Stomach (tissue), 19 donors: Measurements from ENCODE around the gene MAP2K1. TPM values are rescaled to one million over a fixed set of nuclear protein-coding genes. Genes with fewer than 3 reads are reported as not detected.
A peak's percentile ranks its signal among the peaks of the same experiment; 100 is the strongest.
"Not testable (repeated sequence)": the region's sequence is repeated elsewhere in the genome, so short reads cannot be mapped to it uniquely, and the experiment has no call there.

ENCODE experiments used
- DNase-seq, 2 donors: peaks; one replicate each; pipeline versions ENCODE4 v3.0.0 to v3.0.0-alpha.2; 2013 to 2019
- H3K27ac ChIP-seq, 5 donors: fragments of 200-600 bp in 4 of 5; sonication (generic) in 4 of 5; one replicate each; pipeline ENCODE4 v1.5.1; 2013 to 2019; ENCODE audit warnings: mild to moderate bottlenecking in 1 of 5, moderate library complexity in 1 of 5
- H3K27me3 ChIP-seq, 3 donors: fragments of 200-600 bp; sonication (generic); one replicate each; pipeline ENCODE4 v1.5.1; 2017 to 2019; ENCODE audit warnings: mixed run types in 1 of 3
- H3K36me3 ChIP-seq, 4 donors: fragments of 200-600 bp; sonication (generic); 1 replicate in 3 of 4; 2 replicates in 1 of 4; pipeline ENCODE4 v1.5.1; 2016 to 2019
- H3K4me1 ChIP-seq, 4 donors: fragments of 200-600 bp; sonication (generic); one replicate each; pipeline ENCODE4 v1.5.1; 2016 to 2019
- H3K4me3 ChIP-seq, 4 donors: fragments of 200-600 bp; sonication (generic) in 3 of 4; one replicate each; pipeline ENCODE4 v1.5.1; 2016 to 2019; ENCODE audit warnings: mild to moderate bottlenecking in 1 of 4
- H3K9me3 ChIP-seq, 4 donors: fragments of 200-600 bp; sonication (generic); one replicate each; pipeline ENCODE4 v1.5.1; 2016 to 2019
- CTCF ChIP-seq, 7 experiments: fragments of 450-650 bp in 4 of 7; fragments of 200-600 bp in 3 of 7; sonication (generic) in 3 of 7; IDR thresholded peaks; one replicate each; pipeline ENCODE4 v1.5.1; 2016 to 2019; ENCODE audit warnings: antibody characterized with exemption in 7 of 7, control low read depth in 2 of 7, mild to moderate bottlenecking in 1 of 7
- EP300 ChIP-seq: sonication (generic); formaldehyde crosslinking; IDR thresholded peaks from one replicate; pipeline ENCODE4 v1.6.1; 2017; ENCODE audit warnings: antibody characterized with exemption
- POLR2A ChIP-seq, 4 donors: fragments of 450-650 bp; IDR thresholded peaks; one replicate each; pipeline ENCODE4 v1.6.1; 2016; ENCODE audit warnings: antibody characterized with exemption in 4 of 4, control low read depth in 2 of 4, mild to moderate bottlenecking in 1 of 4, moderate library complexity in 1 of 4
- POLR2AphosphoS5 ChIP-seq, 3 donors: sonication (generic); formaldehyde crosslinking; IDR thresholded peaks; one replicate each; pipeline ENCODE4 v1.6.1; 2016; ENCODE audit warnings: antibody characterized with exemption in 3 of 3
- WGBS, 5 donors: extraction: QIAGEN DNeasy Blood & Tissue Kit in 3 of 5; methylation state at CpG; one replicate each; pipeline versions ENCODE4 v1.1.5 to v1.1.7; 2013 to 2018; 5-methylcytosine and 5-hydroxymethylcytosine counted together
- intact Hi-C: fragments of 100-400 bp; cut with DNase I; formaldehyde crosslinking; loops from one replicate; pipeline ENCODE4 v1.15.1; 2023; ENCODE audit warnings: low total_unique reads
- long read RNA-seq, 10 donors: transcript quantifications; one replicate each; lab custom pipeline, GENCODE V29; 2026
- polyA plus RNA-seq, 3 donors: library from polyadenylated mRNA; stranded (reverse); fragments of 200-250 nt; gene quantifications; one replicate each; pipeline ENCODE4 v1.2.3, GENCODE V29; 2013
- total RNA-seq, 5 donors: library from RNA; depleted of rRNA; stranded (reverse); fragments of >200 nt; gene quantifications; one replicate each; pipeline versions ENCODE4 v1.1.0 to v1.2.3, GENCODE V29; 2014 to 2016
- donor health status: healthy with polysubstance abuse.
- donor health status: Bipolar disorder and iron deficiency.
- donor health status: healthy.

Gene MAP2K1
- total RNA-seq = 100 to 1,000 TPM in 1 of 5 donors, 10 to 100 TPM in 4; 21.9 to 123 (median 35.0) TPM
- 10 to 100 TPM; 20.1 to 24.6 (median 23.9) TPM for polyA plus RNA-seq
- long read RNA-seq, donor 1, partial matches to known transcripts = 650 of 1,065 reads
- long read RNA-seq, donor 1, other reads (novel, unspliced or antisense) = 413 of 1,065 reads
- long read RNA-seq, donor 2, transcript MAP2K1-201 (11 exons, 3,410 nt) = major isoform, 5 of 1,474 reads
- long read RNA-seq, donor 2, partial matches to known transcripts = 720 of 1,474 reads
- long read RNA-seq, donor 2, other reads (novel, unspliced or antisense) = 749 of 1,474 reads
- long read RNA-seq, donor 3, partial matches to known transcripts = 0 of 2 reads
- long read RNA-seq, donor 3, other reads (novel, unspliced or antisense) = 0 of 2 reads
- long read RNA-seq, donor 4 = 0 reads
- long read RNA-seq, donor 5, transcript MAP2K1-201 (11 exons, 3,410 nt) = major isoform, 8 of 8 reads
- long read RNA-seq, donor 5, partial matches to known transcripts = 0 of 8 reads
- long read RNA-seq, donor 5, other reads (novel, unspliced or antisense) = 0 of 8 reads
- long read RNA-seq, donor 6, transcript MAP2K1-201 (11 exons, 3,410 nt) = major isoform, 10 of 4,521 reads
- long read RNA-seq, donor 6, partial matches to known transcripts = 4,219 of 4,521 reads
- long read RNA-seq, donor 6, other reads (novel, unspliced or antisense) = 292 of 4,521 reads
- long read RNA-seq, donor 7, transcript MAP2K1-201 (11 exons, 3,410 nt) = major isoform, 9 of 1,932 reads
- long read RNA-seq, donor 7, partial matches to known transcripts = 930 of 1,932 reads
- long read RNA-seq, donor 7, other reads (novel, unspliced or antisense) = 993 of 1,932 reads
- long read RNA-seq, donor 8, partial matches to known transcripts = 2,275 of 2,308 reads
- long read RNA-seq, donor 8, other reads (novel, unspliced or antisense) = 30 of 2,308 reads
- long read RNA-seq, donor 9, partial matches to known transcripts = 72 of 76 reads
- long read RNA-seq, donor 9, other reads (novel, unspliced or antisense) = 0 of 76 reads
- long read RNA-seq, donor 10, partial matches to known transcripts = 497 of 873 reads
- long read RNA-seq, donor 10, other reads (novel, unspliced or antisense) = 375 of 873 reads

GRCh38 chr15:66386204-66387123 is at the start of gene MAP2K1:
MAP2K1 (plus strand) TSS chr15:66386912; CDS start chr15:66387348, 436 bp downstream.
- DNase-seq = peak; percentile 99
- Histone ChIP-seq H3K27ac (peak within 1 kb of the TSS; percentile 92 to 97 (median 96)), H3K4me1 (peaks cover 31 to 49% (median 40%) of the 10 kb centered on the region in 4 donors), H3K36me3 (no peaks in the 10 kb centered on the region), H3K4me3 (peak within 1 kb of the TSS; percentile 72 to 95 (median 77)), H3K9me3 (no peaks in the 10 kb centered on the region), H3K27me3 (no peaks in the 10 kb centered on the region)
- intact Hi-C loops = loop anchor here (5.0 kb wide), 1 partner anchor 111 kb away; the partner anchor contains the start of gene SNAPC5
- WGBS, 5 donors = 3 to 6% (median 4%) methylated on average over 15 to 69 of the region's 69 CpGs
- peak; percentile 84 to 97 (median 95) for TF ChIP-seq POLR2AphosphoS5 (IDR thresholded peaks at IDR 0.05)
- peak in 4 of 7 experiments; percentile 49 to 75 (median 56) for TF ChIP-seq CTCF (IDR thresholded peaks at IDR 0.05)
- no peak for TF ChIP-seq EP300
- TF ChIP-seq POLR2A (IDR thresholded peaks at IDR 0.05) = peak in 1 of 4 donors; percentile 64

- H3K36me3 ChIP-seq = peaks cover 0 to 59% (median 57%) of the 10 kb centered on the region in 4 donors
- H3K27ac ChIP-seq, DNase-seq, intact Hi-C loops, H3K27me3 ChIP-seq, H3K4me3 ChIP-seq, H3K9me3 ChIP-seq, H3K4me1 ChIP-seq: not testable (repeated sequence)
- 40 to 58% (median 49%) methylated on average over 5 of the region's 5 CpGs for WGBS, 5 donors
Measured at GRCh38 chr15:66348530-66348929, 38.2 kb upstream of the MAP2K1 start.

- peaks cover 4 to 20% (median 15%) of the 10 kb centered on the region in 4 donors for H3K4me1 ChIP-seq
- no peaks in the 10 kb centered on the region for H3K27me3 ChIP-seq
- WGBS, 5 donors = 3 to 10% (median 4%) methylated on average over 12 of the region's 12 CpGs
- no peak for DNase-seq
- peaks cover 0 to 18% (median 17%) of the 10 kb centered on the region in 4 donors for H3K36me3 ChIP-seq
- intact Hi-C loops = no loop called here
- H3K4me3 ChIP-seq = peak overlapping the region; percentile 59 to 73 (median 65)
- H3K9me3 ChIP-seq = no peaks in the 10 kb centered on the region
- TF ChIP-seq POLR2AphosphoS5 (IDR thresholded peaks at IDR 0.05) = no peak
- no peak for TF ChIP-seq EP300
- no peak for TF ChIP-seq CTCF (IDR thresholded peaks at IDR 0.05)
- no peak for TF ChIP-seq POLR2A (IDR thresholded peaks at IDR 0.05)
- peak overlapping the region; percentile 71 to 88 (median 80) for H3K27ac ChIP-seq
Measured at GRCh38 chr15:66356077-66356358, 30.7 kb upstream of the MAP2K1 start.
